Effector CD8-positive, alpha-beta T cell (primary cell): ENCODE results near the gene KRTAP5-6.

Experiments used
- DNase-seq: peaks from one replicate; lab custom pipeline; 2025; lab: John Stamatoyannopoulos, UW

Gene KRTAP5-6

GRCh38 chr11:1702506-1702905 lies 5.5 kb downstream of the KRTAP5-6 start:
- no peak for DNase-seq

- DNase-seq = no peak
Observed at GRCh38 chr11:1703146-1703545, 6.2 kb downstream of the KRTAP5-6 start.

GRCh38 chr11:1705126-1706052 lies 8.4 kb downstream of the KRTAP5-6 start:
- no peak for DNase-seq

- DNase-seq = no peak
Observed at GRCh38 chr11:1706634-1707400, 9.8 kb downstream of the KRTAP5-6 start.

- DNase-seq = no peak
Observed at GRCh38 chr11:1707751-1708150, 10.8 kb downstream of the KRTAP5-6 start.

GRCh38 chr11:1708716-1709115 lies 11.7 kb downstream of the KRTAP5-6 start:
- no peak for DNase-seq

GRCh38 chr11:1714908-1715885 lies 18.2 kb downstream of the KRTAP5-6 start:
- DNase-seq = no peak

GRCh38 chr11:1717745-1718144 lies 20.8 kb downstream of the KRTAP5-6 start:
- DNase-seq = no peak

GRCh38 chr11:1718326-1718725 lies 21.3 kb downstream of the KRTAP5-6 start:
- no peak for DNase-seq

- no peak for DNase-seq
Observed at GRCh38 chr11:1719781-1720180, 22.8 kb downstream of the KRTAP5-6 start.

GRCh38 chr11:1727096-1727690 lies 30.2 kb downstream of the KRTAP5-6 start:
- no peak for DNase-seq

GRCh38 chr11:1727861-1728260 lies 30.9 kb downstream of the KRTAP5-6 start:
- DNase-seq = no peak

GRCh38 chr11:1728301-1728700 lies 31.3 kb downstream of the KRTAP5-6 start:
- no peak for DNase-seq

GRCh38 chr11:1728931-1729691 lies 32.1 kb downstream of the KRTAP5-6 start:
- no peak for DNase-seq

- DNase-seq = no peak
Observed at GRCh38 chr11:1729692-1730011, 32.7 kb downstream of the KRTAP5-6 start.

- no peak for DNase-seq
Observed at GRCh38 chr11:1730059-1730629, 33.1 kb downstream of the KRTAP5-6 start.

GRCh38 chr11:1731451-1732059 lies 34.6 kb downstream of the KRTAP5-6 start:
- DNase-seq = no peak

- no peak for DNase-seq
Observed at GRCh38 chr11:1732418-1733008, 35.5 kb downstream of the KRTAP5-6 start.

GRCh38 chr11:1733009-1733715 lies 36.2 kb downstream of the KRTAP5-6 start:
- no peak for DNase-seq
